GM21528 (cell line): ENCODE results near the gene TAS2R19.

ENCODE experiments used
- ATAC-seq: cut with Tn5 transposase; IDR thresholded peaks from one replicate; pipeline ENCODE4 v1.9.1; 2021; ENCODE audit warnings: mild to moderate bottlenecking, moderate library complexity; ENCODE audit not compliant: unreplicated experiment, low FRiP score

Gene TAS2R19

DNA sequence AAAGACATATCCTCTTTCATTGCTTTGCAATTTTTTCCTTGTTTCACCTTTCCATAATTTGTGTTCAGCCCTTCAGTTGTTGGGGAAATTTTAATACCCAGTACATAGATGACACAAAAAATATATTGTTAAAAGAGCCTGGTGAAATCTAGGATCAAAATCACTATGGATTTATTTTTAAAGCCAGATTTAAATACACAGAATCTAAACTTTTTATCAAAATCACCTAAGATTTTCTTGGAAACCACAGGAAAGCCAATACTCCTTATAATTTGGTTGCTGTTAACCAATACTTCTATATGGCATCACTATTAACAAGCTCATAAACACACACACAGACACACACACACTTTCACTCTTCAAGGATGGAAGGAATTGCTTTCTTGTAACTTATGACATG, 24.2 kb downstream of the TAS2R19 start, which contains the start of gene TAS2R20:
TSS of gene TAS2R20 (minus strand) at position 101 of the 400 bp plus-strand sequence. CDS start 429 bp downstream, outside the sequence.
- no peak for ATAC-seq

DNA sequence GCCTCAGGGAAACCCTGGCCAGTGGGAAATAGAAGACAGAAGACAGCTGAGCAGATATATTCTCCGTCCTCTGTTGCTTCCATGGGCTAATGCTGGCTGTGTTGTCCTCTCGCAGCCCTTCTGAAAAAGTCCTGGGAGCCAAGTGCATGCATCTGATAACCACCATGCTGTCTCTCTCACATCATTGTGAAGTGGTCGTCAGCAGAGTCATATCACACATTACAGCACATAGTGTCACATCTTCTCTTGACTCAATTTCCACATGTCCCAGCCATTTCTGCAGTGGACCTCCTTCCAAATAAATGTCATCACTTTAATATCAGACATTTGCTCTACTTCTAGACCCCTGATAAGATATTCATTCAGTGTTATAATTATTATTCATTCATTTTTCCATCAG, 28.1 kb downstream of the TAS2R19 start:
- ATAC-seq = no peak

DNA sequence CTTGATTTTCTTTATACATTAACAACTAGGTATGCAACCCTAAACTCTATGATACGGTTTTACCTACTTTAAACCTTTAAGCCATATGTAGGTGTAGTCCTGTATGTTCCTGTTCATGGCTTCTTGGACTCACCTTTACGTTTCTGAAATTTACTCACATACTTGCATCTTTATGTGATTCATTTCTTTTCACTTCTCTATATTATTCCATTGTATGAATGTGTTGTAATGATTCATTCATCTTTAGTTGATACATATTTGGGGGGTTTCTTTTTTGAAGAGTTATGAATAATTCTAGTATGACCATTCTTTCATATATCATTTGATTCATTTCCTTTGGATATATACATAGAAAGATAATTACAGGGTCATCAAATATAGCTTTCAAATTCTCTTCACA, 33.3 kb downstream of the TAS2R19 start:
- ATAC-seq = no peak

DNA sequence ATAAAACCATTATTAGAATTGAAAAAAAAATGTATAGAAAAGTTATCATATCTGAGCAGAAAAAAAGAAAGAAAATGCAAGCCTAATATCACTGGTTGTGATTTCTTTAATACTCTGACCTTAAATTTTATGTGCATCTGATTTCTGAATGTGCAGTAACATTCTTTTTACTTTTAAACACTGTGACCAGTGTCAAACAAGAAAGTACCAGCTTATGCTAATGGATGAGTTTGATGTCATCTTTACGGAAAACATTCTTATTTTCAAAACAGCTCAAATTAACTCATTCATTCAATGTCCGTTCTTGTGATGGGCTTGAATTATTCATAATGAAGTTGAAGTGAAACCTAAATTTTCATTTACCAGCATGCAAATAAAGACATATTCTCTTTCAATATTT, 35.6 kb downstream of the TAS2R19 start, which contains the start of gene TAS2R50:
TSS of gene TAS2R50 (minus strand) at position 101 of the 400 bp plus-strand sequence. CDS start at position 49, 52 bp downstream.
- no peak for ATAC-seq

DNA sequence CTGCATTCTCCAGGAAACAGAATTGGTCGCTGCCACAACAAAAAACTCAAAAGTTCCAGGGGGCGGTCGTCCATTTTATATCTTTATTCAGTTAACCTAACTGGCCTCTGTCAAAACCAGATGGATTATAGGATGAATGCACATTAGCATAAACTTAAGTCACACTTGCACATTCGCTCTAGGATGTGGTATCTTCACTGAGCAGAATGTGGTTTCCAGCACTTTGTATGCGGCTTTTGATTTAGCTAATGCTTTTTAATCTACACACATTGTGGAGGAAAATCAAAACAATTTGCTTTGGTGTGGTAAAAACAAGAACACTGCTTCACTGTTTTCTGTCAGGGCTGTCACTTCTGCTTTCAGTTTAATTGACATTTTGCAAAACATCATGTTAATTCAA, 40.2 kb downstream of the TAS2R19 start:
- no peak for ATAC-seq

DNA sequence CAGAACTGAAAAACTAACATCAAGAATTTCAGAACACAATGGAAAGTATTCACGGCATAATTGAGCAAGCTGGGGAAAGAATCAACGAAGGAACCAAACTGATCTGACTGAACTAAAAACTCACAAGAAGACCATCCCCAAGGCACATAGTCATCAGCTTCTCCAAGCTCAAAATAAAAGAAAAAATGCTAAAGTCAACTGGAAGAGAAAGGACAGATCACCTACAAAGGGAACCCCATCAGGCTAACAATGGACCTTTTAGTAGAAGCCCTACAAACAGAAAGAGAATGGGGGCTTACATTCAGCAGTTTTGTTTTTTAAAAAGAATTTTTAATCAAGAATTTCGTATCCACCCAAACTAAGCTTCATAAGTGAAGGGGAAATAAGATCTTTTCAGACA, 47.5 kb downstream of the TAS2R19 start:
- ATAC-seq = no peak
